Measurements from ENCODE around the gene MUSTN1. TPM values are rescaled to one million over a fixed set of nuclear protein-coding genes. Genes with fewer than 3 reads are reported as not detected.

Gene MUSTN1
- total and polyA plus RNA-seq, 2 of the 13 experiments (the other 11 are each of a cell fraction or from before 2014, with no cell fraction given): 0.84 to 1.4 TPM

- TF ChIP-seq MTA1 (CRISPR knock-in tag; IDR thresholded peaks at IDR 0.05; ENCODE audit: borderline replicate concordance) (no peak), SP140L (CRISPR knock-in tag; IDR thresholded peaks at IDR 0.05; ENCODE audit: borderline replicate concordance) (no peak), LRRFIP1 (CRISPR knock-in tag; conservative IDR thresholded peaks at IDR 0.05) (no peak), PPARG (CRISPR knock-in tag; conservative IDR thresholded peaks at IDR 0.05) (peak; percentile 59; the same call in 1 of the 2 replicates), ZNF563 (CRISPR knock-in tag; IDR thresholded peaks at IDR 0.05) (peak; percentile 12; the same call in 1 of the 2 replicates), MAFF (IDR thresholded peaks at IDR 0.05; ENCODE audit: low read depth, low read length) (no peak), AGO2 (optimal IDR thresholded peaks at IDR 0.05; ENCODE audit: low read depth, low read length) (no peak), NR3C1 (CRISPR knock-in tag; IDR thresholded peaks at IDR 0.05) (no peak), PRPF4 (IDR thresholded peaks at IDR 0.05; ENCODE audit: low read depth, low read length, poor library complexity, severe bottlenecking) (no peak), SP5 (CRISPR knock-in tag; IDR thresholded peaks at IDR 0.05; ENCODE audit: borderline replicate concordance, low read depth) (peak; percentile 91), ZNF484 (CRISPR knock-in tag; IDR thresholded peaks at IDR 0.05; ENCODE audit: borderline replicate concordance, low read depth) (no peak), ISL2 (CRISPR knock-in tag; IDR thresholded peaks at IDR 0.05) (no peak), ZGPAT (CRISPR knock-in tag; IDR thresholded peaks at IDR 0.05) (0 out of 2 replicates have a peak, but pooled peaks have one; percentile 42), HDAC2 (CRISPR knock-in tag; IDR thresholded peaks at IDR 0.05) (peak; percentile 62; the same call in 1 of the 2 replicates), ATF3 (CRISPR knock-in tag; IDR thresholded peaks at IDR 0.05) (no peak), ZMYM2 (CRISPR knock-in tag; IDR thresholded peaks at IDR 0.05) (peak; percentile 70; the same call in 1 of the 2 replicates), ZNF407 (CRISPR knock-in tag; IDR thresholded peaks at IDR 0.05; ENCODE audit: not compliant biosample characterization) (peak; percentile 70), IKZF1 (IDR thresholded peaks at IDR 0.05) (no peak), HNRNPL (IDR thresholded peaks at IDR 0.05; ENCODE audit: low read depth, low read length) (peak; percentile 91)
These were observed 40.2 kb downstream of the MUSTN1 start, which contains the start of gene ITIH3 (continued) for GRCh38 chr3:52794612-52795099.
